OCI-LY1 (cell line): ENCODE data around the gene B9D1.

Source experiments
- H2AFZ ChIP-seq: fragments of 200-600 bp; sonication (generic), shearing (Covaris generic); 2 replicates; pipeline ENCODE4 v1.6.0; 2014; ENCODE audit warnings: antibody characterized with exemption, mild to moderate bottlenecking, low read length
- H3F3A ChIP-seq: fragments of 200-600 bp; sonication (generic), shearing (Covaris generic); 2 replicates; pipeline ENCODE4 v1.6.0; 2014; ENCODE audit warnings: mild to moderate bottlenecking, antibody characterized with exemption, low read length, moderate library complexity; ENCODE audit not compliant: insufficient read depth
- H3K27ac ChIP-seq: fragments of 200-600 bp; sonication (generic); 2 replicates; pipeline ENCODE4 v1.5.1; 2014; ENCODE audit warnings: low read length, mixed run types, mild to moderate bottlenecking, low read depth; ENCODE audit not compliant: poor library complexity, severe bottlenecking
- H3K27me3 ChIP-seq: fragments of 200-600 bp; sonication (generic); 2 replicates; pipeline ENCODE4 v1.6.0; 2014; ENCODE audit warnings: antibody characterized with exemption, mild to moderate bottlenecking, low read length, moderate library complexity; ENCODE audit not compliant: insufficient read depth
- H3K36me3 ChIP-seq: fragments of 200-600 bp; sonication (generic); 2 replicates; pipeline ENCODE4 v1.6.1; 2014; ENCODE audit warnings: mild to moderate bottlenecking, antibody characterized with exemption, low read length, moderate library complexity, mixed read lengths; ENCODE audit not compliant: insufficient read depth
- H3K4me1 ChIP-seq: fragments of 200-600 bp; sonication (generic); 2 replicates; pipeline ENCODE4 v1.5.1; 2014; ENCODE audit warnings: mild to moderate bottlenecking, low read length, moderate library complexity; ENCODE audit not compliant: insufficient read depth, severe bottlenecking
- H3K4me2 ChIP-seq: fragments of 200-600 bp; sonication (generic), shearing (Covaris generic); 2 replicates; pipeline ENCODE4 v1.6.1; 2014; ENCODE audit warnings: low read length
- H3K4me3 ChIP-seq: fragments of 200-600 bp; sonication (generic); 2 replicates; pipeline ENCODE4 v1.5.1; 2014; ENCODE audit warnings: low read length, low read depth, mild to moderate bottlenecking, mixed read lengths; ENCODE audit not compliant: poor library complexity, severe bottlenecking
- H3K79me2 ChIP-seq: fragments of 200-600 bp; shearing (Covaris generic); 2 replicates; pipeline ENCODE4 v1.6.1; 2016; ENCODE audit warnings: mixed run types, low read length, mixed read lengths; ENCODE audit not compliant: insufficient read depth
- H3K9ac ChIP-seq: fragments of 200-600 bp; sonication (generic), shearing (Covaris generic); 2 replicates; pipeline ENCODE4 v1.6.1; 2014; ENCODE audit warnings: mild to moderate bottlenecking, low read length, mixed read lengths
- H3K9me2 ChIP-seq: fragments of 200-600 bp; sonication (generic), shearing (Covaris generic); 2 replicates; pipeline ENCODE4 v1.6.1; 2014; ENCODE audit warnings: low read depth, mild to moderate bottlenecking, low read length, mixed read lengths
- H3K9me3 ChIP-seq: fragments of 200-600 bp; shearing (Covaris generic); 2 replicates; pipeline ENCODE4 v1.6.1; 2014; ENCODE audit warnings: low read length, mixed read lengths
- H4K20me1 ChIP-seq: fragments of 200-600 bp; sonication (generic), shearing (Covaris generic); 2 replicates; pipeline ENCODE4 v1.6.0; 2016; ENCODE audit warnings: mild to moderate bottlenecking, low read length; ENCODE audit not compliant: insufficient read depth
- CTCF ChIP-seq: fragments of 200-600 bp; sonication (generic), shearing (Covaris generic); IDR thresholded peaks from 2 replicates; pipeline ENCODE4 v1.5.1; 2017; ENCODE audit warnings: mild to moderate bottlenecking, antibody characterized with exemption, low read length, moderate library complexity, mixed read lengths
- EZH2 ChIP-seq: fragments of 200-600 bp; sonication (generic), shearing (Covaris generic); IDR thresholded peaks from 2 replicates; pipeline ENCODE4 v1.8.0; 2017; ENCODE audit warnings: borderline replicate concordance, mixed run types, mild to moderate bottlenecking, antibody characterized with exemption, low read length, moderate library complexity, mixed read lengths

The B9D1 gene

GRCh38 chr17:19390951-19391350, 28.4 kb upstream of the B9D1 start:
- Histone ChIP-seq H3K4me2 (no peak overlapping the region), H3K79me2 (no peaks in the 10 kb centered on the region), H2AFZ (no peak overlapping the region), H4K20me1 (no peaks in the 10 kb centered on the region), H3K4me1 (no peaks in the 10 kb centered on the region), H3K9ac (no peak overlapping the region), H3F3A (no peaks in the 10 kb centered on the region), H3K4me3 (no peak overlapping the region), H3K9me2 (no peaks in the 10 kb centered on the region), H3K27ac (no peak overlapping the region), H3K9me3 (no peaks in the 10 kb centered on the region), H3K27me3 (peaks cover 3% of the 10 kb centered on the region; the same call in 1 of the 2 replicates), H3K36me3 (no peaks in the 10 kb centered on the region)
- TF ChIP-seq EZH2: no peak
- no peak for TF ChIP-seq CTCF

GRCh38 chr17:19388791-19389785, 26.6 kb upstream of the B9D1 start:
- H3K9me3 ChIP-seq: no peaks in the 10 kb centered on the region
- no peaks in the 10 kb centered on the region for H3K4me1 ChIP-seq
- H4K20me1 ChIP-seq: no peaks in the 10 kb centered on the region
- H3K9me2 ChIP-seq: no peaks in the 10 kb centered on the region
- no peak overlapping the region for H3K4me3 ChIP-seq
- no peaks in the 10 kb centered on the region for H3K79me2 ChIP-seq
- H3K4me2 ChIP-seq: no peak overlapping the region
- H3K36me3 ChIP-seq: 0 out of 2 replicates have a peak, but pooled peaks cover 2% of the 10 kb centered on the region
- no peak overlapping the region for H3K9ac ChIP-seq
- H3K27me3 ChIP-seq: peaks cover 3% of the 10 kb centered on the region; the same call in 1 of the 2 replicates
- H3K27ac ChIP-seq: no peak overlapping the region
- TF ChIP-seq EZH2: no peak
- no peak for TF ChIP-seq CTCF
- H3F3A ChIP-seq: no peaks in the 10 kb centered on the region
- no peak overlapping the region for H2AFZ ChIP-seq

- Histone ChIP-seq H3K27me3 (peaks cover 3% of the 10 kb centered on the region; the same call in 1 of the 2 replicates), H3K36me3 (peaks cover 9% of the 10 kb centered on the region; the same call in 1 of the 2 replicates), H3K79me2 (no peaks in the 10 kb centered on the region), H3K9me3 (no peaks in the 10 kb centered on the region), H3K4me2 (no peak overlapping the region), H3K4me3 (no peak overlapping the region), H3K4me1 (no peaks in the 10 kb centered on the region), H3K9me2 (no peaks in the 10 kb centered on the region), H3F3A (no peaks in the 10 kb centered on the region), H2AFZ (no peak overlapping the region), H3K27ac (no peak overlapping the region), H3K9ac (no peak overlapping the region), H4K20me1 (no peaks in the 10 kb centered on the region)
- TF ChIP-seq EZH2: no peak
- TF ChIP-seq CTCF: no peak
Observed at GRCh38 chr17:19387921-19388521, 25.5 kb upstream of the B9D1 start.
